ENCODE measurements around the gene SNCAIP. TPM values are rescaled to one million over a fixed set of nuclear protein-coding genes. Genes with fewer than 3 reads are reported as not detected.

Gene SNCAIP
- total and polyA plus RNA-seq, 12 donors: 1.3 to 6.4 (median 2.7) TPM

DNA sequence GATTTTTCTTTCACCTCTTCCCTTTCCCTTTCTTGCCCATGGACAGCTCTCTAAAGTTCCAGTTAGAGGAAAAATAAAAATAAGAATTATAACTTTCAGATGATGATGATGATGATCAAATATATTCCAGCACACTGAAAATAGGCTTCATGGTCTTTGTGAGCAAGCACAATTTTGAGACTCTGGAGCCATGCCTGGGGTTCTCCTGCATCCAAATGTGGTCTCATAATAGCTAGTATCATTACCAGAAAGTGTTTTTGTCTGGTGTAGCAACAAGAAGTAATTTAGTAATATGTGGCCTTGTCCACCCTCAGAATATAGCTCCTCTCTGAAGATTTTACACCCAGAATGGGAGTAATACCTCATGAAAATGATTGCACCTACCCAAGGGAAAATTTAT lies 150.4 kb downstream of the SNCAIP start:
- Histone ChIP-seq H3K4me3 (no peak overlapping the region), H3K27me3 (no peaks in the 10 kb centered on the region), H3K9me3 (replicated peaks in 1 of 3) (no peaks in the 10 kb centered on the region), H3K4me1 (replicated peaks in 1 of 2) (no peaks in the 10 kb centered on the region), H3K36me3 (replicated peaks in 1 of 2) (no peaks in the 10 kb centered on the region), H3K27ac (no peak overlapping the region)
- no peak for TF ChIP-seq POLR2A (IDR thresholded peaks at IDR 0.05)
- TF ChIP-seq, protein P1, sequence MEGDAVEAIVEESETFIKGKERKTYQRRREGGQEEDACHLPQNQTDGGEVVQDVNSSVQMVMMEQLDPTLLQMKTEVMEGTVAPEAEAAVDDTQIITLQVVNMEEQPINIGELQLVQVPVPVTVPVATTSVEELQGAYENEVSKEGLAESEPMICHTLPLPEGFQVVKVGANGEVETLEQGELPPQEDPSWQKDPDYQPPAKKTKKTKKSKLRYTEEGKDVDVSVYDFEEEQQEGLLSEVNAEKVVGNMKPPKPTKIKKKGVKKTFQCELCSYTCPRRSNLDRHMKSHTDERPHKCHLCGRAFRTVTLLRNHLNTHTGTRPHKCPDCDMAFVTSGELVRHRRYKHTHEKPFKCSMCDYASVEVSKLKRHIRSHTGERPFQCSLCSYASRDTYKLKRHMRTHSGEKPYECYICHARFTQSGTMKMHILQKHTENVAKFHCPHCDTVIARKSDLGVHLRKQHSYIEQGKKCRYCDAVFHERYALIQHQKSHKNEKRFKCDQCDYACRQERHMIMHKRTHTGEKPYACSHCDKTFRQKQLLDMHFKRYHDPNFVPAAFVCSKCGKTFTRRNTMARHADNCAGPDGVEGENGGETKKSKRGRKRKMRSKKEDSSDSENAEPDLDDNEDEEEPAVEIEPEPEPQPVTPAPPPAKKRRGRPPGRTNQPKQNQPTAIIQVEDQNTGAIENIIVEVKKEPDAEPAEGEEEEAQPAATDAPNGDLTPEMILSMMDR (IDR thresholded peaks at IDR 0.05): no peak
- intact Hi-C loops (cut with DNase I): no loop called here
- no peak for DNase-seq

DNA sequence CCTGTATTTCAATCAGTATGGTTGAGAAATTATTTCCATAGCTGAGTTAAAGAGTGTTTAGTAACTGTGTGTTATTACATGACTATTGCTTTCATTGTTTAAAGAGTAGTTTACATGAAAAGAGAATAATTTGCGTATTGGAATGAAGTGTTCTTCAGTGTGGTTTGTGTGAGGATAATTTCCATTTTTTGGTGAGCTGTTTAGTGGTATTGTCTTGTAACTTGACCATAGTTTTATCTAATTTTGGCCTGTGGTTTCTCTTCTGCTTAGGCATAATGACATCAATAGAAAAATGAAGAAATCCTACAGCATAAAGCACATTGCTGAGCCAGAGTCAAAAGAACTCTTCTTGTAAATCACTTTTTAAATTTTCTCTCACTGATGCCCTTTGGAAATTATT lies 151.2 kb downstream of the SNCAIP start:
- 80 to 90% (median 86%) methylated on average over 1 of the region's 1 CpG for WGBS, 4 donors
- intact Hi-C loops (cut with DNase I): no loop called here
- Histone ChIP-seq H3K4me3 (no peak overlapping the region), H3K36me3 (replicated peaks in 1 of 2) (no peaks in the 10 kb centered on the region), H3K4me1 (replicated peaks in 1 of 2) (no peaks in the 10 kb centered on the region), H3K9me3 (replicated peaks in 1 of 3) (no peaks in the 10 kb centered on the region), H3K27ac (no peak overlapping the region), H3K27me3 (no peaks in the 10 kb centered on the region)
- no peak for DNase-seq
- TF ChIP-seq, protein P1 (IDR thresholded peaks at IDR 0.05): no peak
- TF ChIP-seq POLR2A (IDR thresholded peaks at IDR 0.05): no peak

DNA sequence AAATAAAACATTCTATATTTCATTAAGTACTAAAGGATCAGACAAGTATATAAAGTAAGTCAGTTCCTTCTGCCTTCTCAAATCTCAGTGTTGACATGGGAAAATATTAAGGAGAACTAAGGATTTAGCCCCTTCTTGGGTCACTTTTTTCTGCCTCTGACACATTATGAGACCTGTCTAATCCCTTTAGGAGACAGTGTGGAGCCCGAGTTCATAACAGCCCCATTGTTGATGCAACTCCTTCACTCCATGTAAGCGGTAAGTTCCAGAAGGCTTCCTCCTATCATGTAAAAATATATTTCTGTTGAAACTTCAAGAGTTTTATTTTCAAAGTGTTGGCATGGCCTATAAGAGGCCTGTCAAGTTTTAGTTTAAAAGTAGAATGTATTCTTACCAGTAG lies 152.2 kb downstream of the SNCAIP start:
- no peak overlapping the region for H3K4me3 ChIP-seq
- TF ChIP-seq, protein P1 (IDR thresholded peaks at IDR 0.05): no peak
- TF ChIP-seq POLR2A (IDR thresholded peaks at IDR 0.05): no peak
- intact Hi-C loops (cut with DNase I): no loop called here
- H3K4me1 ChIP-seq (replicated peaks in 1 of 2): no peaks in the 10 kb centered on the region
- no peaks in the 10 kb centered on the region for H3K36me3 ChIP-seq (replicated peaks in 1 of 2)
- DNase-seq: no peak
- H3K27ac ChIP-seq: no peak overlapping the region
- no peaks in the 10 kb centered on the region for H3K9me3 ChIP-seq (replicated peaks in 1 of 3)
- 84 to 92% (median 90%) methylated on average over 2 of the region's 2 CpGs for WGBS, 4 donors
- no peaks in the 10 kb centered on the region for H3K27me3 ChIP-seq

DNA sequence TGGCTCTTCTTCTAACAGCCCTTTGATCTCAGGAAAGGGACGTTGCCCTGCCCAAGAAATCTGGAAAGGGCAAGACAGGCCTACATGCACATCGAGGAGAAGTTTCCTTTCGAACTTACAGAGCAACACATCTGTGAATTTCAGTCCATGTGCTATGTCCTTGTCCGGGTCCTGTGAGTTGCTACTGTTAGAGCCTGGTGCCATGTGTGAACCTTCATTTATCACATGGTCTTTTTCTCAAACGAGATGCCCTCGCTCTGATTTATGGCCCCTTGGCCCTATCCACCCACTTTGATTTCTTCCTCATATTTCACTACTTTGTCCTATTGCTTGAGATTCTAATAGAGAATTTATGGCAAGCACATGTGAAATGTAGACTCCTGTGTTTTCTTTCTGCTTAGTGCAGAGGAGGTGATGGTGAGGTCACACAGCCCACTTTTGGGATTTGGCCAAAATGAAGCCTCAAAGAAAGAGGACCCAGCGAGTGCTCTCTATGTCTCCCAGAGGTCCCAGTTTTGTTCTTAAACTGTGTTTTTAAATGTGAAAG lies 153.1 kb downstream of the SNCAIP start:
- TF ChIP-seq POLR2A (IDR thresholded peaks at IDR 0.05): no peak
- TF ChIP-seq, protein P1 (IDR thresholded peaks at IDR 0.05): no peak
- H3K36me3 ChIP-seq (replicated peaks in 1 of 2): no peaks in the 10 kb centered on the region
- WGBS, 4 donors: 63 to 74% (median 69%) methylated on average over 7 of the region's 7 CpGs
- DNase-seq: no peak
- H3K4me3 ChIP-seq: no peak overlapping the region
- H3K27me3 ChIP-seq: no peaks in the 10 kb centered on the region
- H3K4me1 ChIP-seq (replicated peaks in 1 of 2): no peaks in the 10 kb centered on the region
- intact Hi-C loops (cut with DNase I): no loop called here
- no peaks in the 10 kb centered on the region for H3K9me3 ChIP-seq (replicated peaks in 1 of 3)
- no peak overlapping the region for H3K27ac ChIP-seq

Measured in adrenal gland (tissue), 12 donors.